ENCODE results near the gene ZNF280D.

The ZNF280D gene

GRCh38 chr15:56628893-56629532, 104.3 kb downstream of the ZNF280D start:
- no peak for FAIRE-seq

- no peak for FAIRE-seq
These were observed 113.4 kb downstream of the ZNF280D start for GRCh38 chr15:56619887-56620286.

GRCh38 chr15:56617628-56618027, 115.7 kb downstream of the ZNF280D start:
- peak; percentile 21 for FAIRE-seq

GRCh38 chr15:56616551-56616950, 116.8 kb downstream of the ZNF280D start:
- no peak for FAIRE-seq

GRCh38 chr15:56613811-56614210, 119.5 kb downstream of the ZNF280D start:
- no peak for FAIRE-seq

GRCh38 chr15:56608993-56609392, 124.3 kb downstream of the ZNF280D start:
- FAIRE-seq = no peak

- no peak for FAIRE-seq
These were observed 125.0 kb downstream of the ZNF280D start for GRCh38 chr15:56608140-56608778.

- FAIRE-seq = no peak
These were observed 131.1 kb downstream of the ZNF280D start for GRCh38 chr15:56602253-56602652.

- peak; percentile 75 for FAIRE-seq
These were observed 132.9 kb downstream of the ZNF280D start for GRCh38 chr15:56600380-56600779.

- no peak for FAIRE-seq
These were observed 134.3 kb downstream of the ZNF280D start for GRCh38 chr15:56598991-56599390.

- FAIRE-seq = no peak
These were observed 145.6 kb downstream of the ZNF280D start for GRCh38 chr15:56587686-56588085.

- no peak for FAIRE-seq
These were observed 147.1 kb downstream of the ZNF280D start for GRCh38 chr15:56586206-56586605.

GRCh38 chr15:56582785-56583184, 150.5 kb downstream of the ZNF280D start:
- FAIRE-seq = no peak
